HEK293 (cell line): ENCODE measurements around the gene SPINDOC.

Source experiments
- ATF2 ChIP-seq: fragments of 450-650 bp; formaldehyde crosslinking; IDR thresholded peaks from 2 replicates; pipeline ENCODE4 v1.5.1; 2016; ENCODE audit warnings: missing biosample characterization, missing genetic modification characterization, low read depth
- CTCF ChIP-seq: fragments of 450-650 bp; formaldehyde crosslinking; IDR thresholded peaks from 2 replicates; pipeline ENCODE4 v1.5.1; 2016; ENCODE audit warnings: missing biosample characterization, missing genetic modification characterization
- ELK4 ChIP-seq: IDR thresholded peaks from 2 replicates; pipeline ENCODE4 v1.6.1; 2011; ENCODE audit warnings: mild to moderate bottlenecking, low read depth, low read length, borderline replicate concordance
- HOXA7 ChIP-seq: sonication (generic); formaldehyde crosslinking; IDR thresholded peaks from 2 replicates; pipeline ENCODE4 v1.8.1; 2022; ENCODE audit warnings: missing genetic modification reagents, borderline replicate concordance
- REST ChIP-seq: fragments of 450-650 bp; formaldehyde crosslinking; IDR thresholded peaks from 2 replicates; pipeline ENCODE4 v1.5.1; 2016; ENCODE audit warnings: missing biosample characterization, missing genetic modification characterization
- SALL2 ChIP-seq: fragments of 450-650 bp; formaldehyde crosslinking; IDR thresholded peaks from 2 replicates; pipeline ENCODE4 v1.5.0; 2017; ENCODE audit warnings: missing biosample characterization, mild to moderate bottlenecking, missing genetic modification characterization, borderline replicate concordance
- YY1 ChIP-seq: fragments of 450-650 bp; formaldehyde crosslinking; IDR thresholded peaks from 2 replicates; pipeline ENCODE4 v1.5.1; 2018; ENCODE audit warnings: missing biosample characterization, missing genetic modification characterization
- ZBTB6 ChIP-seq: fragments of 450-650 bp; formaldehyde crosslinking; IDR thresholded peaks from 2 replicates; pipeline ENCODE4 v1.5.1; 2017; ENCODE audit warnings: missing biosample characterization, missing genetic modification characterization
- ZBTB7A ChIP-seq: fragments of 450-650 bp; formaldehyde crosslinking; IDR thresholded peaks from 2 replicates; pipeline ENCODE4 v1.5.1; 2016; ENCODE audit warnings: low read depth, missing biosample characterization, missing genetic modification characterization
- ZNF202 ChIP-seq: fragments of 450-650 bp; formaldehyde crosslinking; IDR thresholded peaks from 2 replicates; pipeline ENCODE4 v1.5.1; 2016; ENCODE audit warnings: missing biosample characterization, missing genetic modification characterization, borderline replicate concordance
- ZNF488 ChIP-seq: fragments of 450-650 bp; formaldehyde crosslinking; IDR thresholded peaks from 2 replicates; pipeline ENCODE4 v1.5.1; 2016; ENCODE audit warnings: missing biosample characterization, missing genetic modification characterization
- ZNF521 ChIP-seq: fragments of 450-650 bp; formaldehyde crosslinking; IDR thresholded peaks from 2 replicates; pipeline ENCODE4 v1.5.1; 2017; ENCODE audit warnings: missing biosample characterization, mild to moderate bottlenecking, missing genetic modification characterization
- ZNF837 ChIP-seq: fragments of 450-650 bp; formaldehyde crosslinking; IDR thresholded peaks from 2 replicates; pipeline ENCODE4 v1.5.1; 2016; ENCODE audit warnings: missing biosample characterization, missing genetic modification characterization

GRCh38 chr11:63775191-63775590 lies 38.1 kb upstream of the SPINDOC start:
- no peak for TF ChIP-seq ZNF837 (tag by site-specific recombination)
- no peak for TF ChIP-seq ATF2 (tag by site-specific recombination)
- TF ChIP-seq ZNF521 (tag by site-specific recombination), result no peak
- TF ChIP-seq ZBTB7A (tag by site-specific recombination), result no peak
- TF ChIP-seq HOXA7, result no peak
- no peak for TF ChIP-seq YY1
- TF ChIP-seq REST (tag by site-specific recombination), result no peak
- no peak for TF ChIP-seq CTCF (tag by site-specific recombination)
- no peak for TF ChIP-seq ZNF202
- TF ChIP-seq ZNF488 (tag by site-specific recombination), result no peak
- TF ChIP-seq SALL2 (tag by site-specific recombination), result no peak
- TF ChIP-seq ZBTB6 (tag by site-specific recombination), result no peak
- TF ChIP-seq ELK4, result no peak
